ENCODE measurements around the gene SGCD.

Gene SGCD

GRCh38 chr5:156350256-156350655 is 23.3 kb downstream of the SGCD start:
- ChIA-PET POLR2A (no interaction called here), CTCF (no interaction called here)
- DNase-seq (ENCODE audit: extremely low spot score): no peak
- no peak for TF ChIP-seq PKNOX1 (IDR thresholded peaks at IDR 0.05)

GRCh38 chr5:156351423-156351822 is 24.5 kb downstream of the SGCD start:
- ChIA-PET CTCF (no interaction called here), POLR2A (no interaction called here)
- no peak for DNase-seq (ENCODE audit: extremely low spot score)
- no peak for TF ChIP-seq TARDBP (IDR thresholded peaks at IDR 0.05)

- CTCF ChIA-PET: interaction anchor here (0.6 kb wide), 1 partner anchor 494 kb away, joined by 5 read pairs; no protein-coding TSS in a partner anchor
- POLR2A ChIA-PET: no interaction called here
- no peak for DNase-seq (ENCODE audit: extremely low spot score)
- TF ChIP-seq HDGF (IDR thresholded peaks at IDR 0.05; ENCODE audit: borderline replicate concordance) (no peak), TARDBP (IDR thresholded peaks at IDR 0.05) (no peak), L3MBTL2 (conservative IDR thresholded peaks at IDR 0.05) (no peak), ZNF384 (IDR thresholded peaks at IDR 0.05) (no peak), SP1 (IDR thresholded peaks at IDR 0.05) (no peak), CTBP1 (IDR thresholded peaks at IDR 0.05; ENCODE audit: borderline replicate concordance) (no peak), FOXA1 (IDR thresholded peaks at IDR 0.05) (no peak), FOXM1 (IDR thresholded peaks at IDR 0.05; ENCODE audit: borderline replicate concordance) (no peak), FOXK2 (IDR thresholded peaks at IDR 0.05) (no peak), ARNT (IDR thresholded peaks at IDR 0.05) (no peak), BHLHE40 (IDR thresholded peaks at IDR 0.05; ENCODE audit: borderline replicate concordance) (no peak), SUZ12 (IDR thresholded peaks at IDR 0.05) (no peak), NFRKB (IDR thresholded peaks at IDR 0.05) (no peak), LEF1 (IDR thresholded peaks at IDR 0.05; ENCODE audit: borderline replicate concordance) (no peak), PKNOX1 (IDR thresholded peaks at IDR 0.05) (no peak), ELF4 (IDR thresholded peaks at IDR 0.05) (no peak)
Measured at GRCh38 chr5:156354571-156354970, 27.6 kb downstream of the SGCD start.

- DNase-seq (ENCODE audit: extremely low spot score): no peak
Measured at GRCh38 chr5:156356238-156356637, 29.3 kb downstream of the SGCD start.

GRCh38 chr5:156359476-156359875 is 32.5 kb downstream of the SGCD start:
- no peak for DNase-seq (ENCODE audit: extremely low spot score)
- TF ChIP-seq SUZ12 (IDR thresholded peaks at IDR 0.05) (no peak), NFRKB (IDR thresholded peaks at IDR 0.05) (no peak), SP1 (IDR thresholded peaks at IDR 0.05) (no peak), TARDBP (IDR thresholded peaks at IDR 0.05) (no peak), PKNOX1 (IDR thresholded peaks at IDR 0.05) (no peak), L3MBTL2 (conservative IDR thresholded peaks at IDR 0.05) (no peak)
- ChIA-PET CTCF (interaction anchor here (0.6 kb wide), 1 partner anchor 15 kb away, joined by 5 read pairs; no protein-coding TSS in a partner anchor), POLR2A (no interaction called here)

More at GRCh38 chr5:156356238-156356637, 29.3 kb downstream of the SGCD start:
- TF ChIP-seq TARDBP (IDR thresholded peaks at IDR 0.05) (no peak), LEF1 (IDR thresholded peaks at IDR 0.05; ENCODE audit: borderline replicate concordance) (no peak), BHLHE40 (IDR thresholded peaks at IDR 0.05; ENCODE audit: borderline replicate concordance) (no peak), CTBP1 (IDR thresholded peaks at IDR 0.05; ENCODE audit: borderline replicate concordance) (no peak), ARNT (IDR thresholded peaks at IDR 0.05) (no peak), FOXA1 (IDR thresholded peaks at IDR 0.05) (no peak), L3MBTL2 (conservative IDR thresholded peaks at IDR 0.05) (no peak)
- POLR2A ChIA-PET: no interaction called here
- CTCF ChIA-PET: no interaction called here

GRCh38 chr5:156361436-156362109 is 34.6 kb downstream of the SGCD start:
- DNase-seq (ENCODE audit: extremely low spot score): no peak
- TF ChIP-seq SP1 (IDR thresholded peaks at IDR 0.05) (no peak), HDGF (IDR thresholded peaks at IDR 0.05; ENCODE audit: borderline replicate concordance) (no peak), SUZ12 (IDR thresholded peaks at IDR 0.05) (no peak), FOXM1 (IDR thresholded peaks at IDR 0.05; ENCODE audit: borderline replicate concordance) (no peak), L3MBTL2 (conservative IDR thresholded peaks at IDR 0.05) (no peak), FOXK2 (IDR thresholded peaks at IDR 0.05) (no peak), ZNF384 (IDR thresholded peaks at IDR 0.05) (no peak), ELF4 (IDR thresholded peaks at IDR 0.05) (no peak), BHLHE40 (IDR thresholded peaks at IDR 0.05; ENCODE audit: borderline replicate concordance) (no peak), FOXA1 (IDR thresholded peaks at IDR 0.05) (no peak), PKNOX1 (IDR thresholded peaks at IDR 0.05) (no peak), NFRKB (IDR thresholded peaks at IDR 0.05) (no peak), TARDBP (IDR thresholded peaks at IDR 0.05) (no peak), ARNT (IDR thresholded peaks at IDR 0.05) (no peak), LEF1 (IDR thresholded peaks at IDR 0.05; ENCODE audit: borderline replicate concordance) (no peak)
- CTCF ChIA-PET: no interaction called here
- POLR2A ChIA-PET: no interaction called here

All from HEK293T (cell line).